Activated CD4-positive, alpha-beta memory T cell treated with anti-CD3 and anti-CD28 coated beads for 36 hours (primary cell): Measurements from ENCODE around the gene PPP2CA. TPM values are rescaled to one million over a fixed set of nuclear protein-coding genes. Genes with fewer than 3 reads are reported as not detected.
"Not testable (repeated sequence)": the region's sequence is repeated elsewhere in the genome, so short reads cannot be mapped to it uniquely, and the experiment has no call there.

ENCODE experiments used
- CTCF ChIA-PET: fragments of 350-600 bp; sonication (Branson Sonifier 250); formaldehyde crosslinking; loops from one replicate; lab custom pipeline; 2021; ENCODE audit warnings: antibody characterized with exemption, inconsistent platforms; lab: Charles Lee
- POLR2A ChIA-PET: fragments of 350-600 bp; sonication (Branson Sonifier 250); formaldehyde crosslinking; loops from one replicate; lab custom pipeline; 2021; ENCODE audit warnings: antibody characterized with exemption; lab: Charles Lee
- DNase-seq: peaks from one replicate; pipeline ENCODE4 v3.0.0-alpha.2; 2020
- H3K27ac Mint-ChIP-seq: one replicate; pipeline ENCODE4 v1.8.0; 2021; ENCODE audit warnings: mixed read lengths
- H3K27me3 Mint-ChIP-seq: one replicate; pipeline ENCODE4 v1.8.0; 2021; ENCODE audit warnings: mixed read lengths
- H3K36me3 Mint-ChIP-seq: one replicate; pipeline ENCODE4 v1.8.0; 2021; ENCODE audit warnings: mixed read lengths
- H3K4me1 Mint-ChIP-seq: one replicate; pipeline ENCODE4 v1.8.0; 2021; ENCODE audit warnings: low read depth, mixed read lengths
- H3K4me3 Mint-ChIP-seq: one replicate; pipeline ENCODE4 v1.8.0; 2021; ENCODE audit warnings: mild to moderate bottlenecking, mixed read lengths
- H3K9me3 Mint-ChIP-seq: one replicate; pipeline ENCODE4 v1.8.0; 2021; ENCODE audit warnings: mixed read lengths
- intact Hi-C: fragments of 100-400 bp; cut with micrococcal nuclease; formaldehyde crosslinking; loops from one replicate; pipeline ENCODE4 v1.15.1; 2023
- total RNA-seq, 2 experiments: library from RNA; stranded (reverse); gene quantifications; one replicate each; pipeline ENCODE4 v1.2.3, GENCODE V29; 2021

PPP2CA gene
- total RNA-seq, result 100 to 1,000 TPM; 144 to 164 TPM

GRCh38 chr5:134225780-134226440 is at the start of gene PPP2CA:
Gene PPP2CA (minus strand): TSS chr5:134226073. CDS start chr5:134225861, 212 bp downstream.
- H3K9me3 Mint-ChIP-seq, result no peaks in the 10 kb centered on the region
- H3K27me3 Mint-ChIP-seq, result no peaks in the 10 kb centered on the region
- H3K27ac Mint-ChIP-seq, result peak within 1 kb of the TSS; percentile 97
- POLR2A ChIA-PET, result interaction anchor here (0.5 to 3.2 kb wide), 20 partner anchors 8 to 1174 kb away, joined by 3 to 42 read pairs (median 4); partner anchors contain the start of genes CAMLG, HSPA4, SKP1 and UBE2B
- DNase-seq, result peak; percentile 100
- H3K36me3 Mint-ChIP-seq, result peaks cover 31% of the 10 kb centered on the region
- H3K4me1 Mint-ChIP-seq, result peaks cover 49% of the 10 kb centered on the region
- CTCF ChIA-PET, result interaction anchor here (1.1 to 3.2 kb wide), 9 partner anchors 12 to 513 kb away, joined by 3 to 11 read pairs (median 7); partner anchors contain the start of genes CAMLG and SKP1
- intact Hi-C loops, result loop anchor here (1.0 to 10.0 kb wide), 12 partner anchors 49 to 1491 kb away; partner anchors contain the start of genes C5orf24, CAMLG, JADE2 and KIF3A
- peak within 1 kb of the TSS; percentile 95 for H3K4me3 Mint-ChIP-seq

DNA sequence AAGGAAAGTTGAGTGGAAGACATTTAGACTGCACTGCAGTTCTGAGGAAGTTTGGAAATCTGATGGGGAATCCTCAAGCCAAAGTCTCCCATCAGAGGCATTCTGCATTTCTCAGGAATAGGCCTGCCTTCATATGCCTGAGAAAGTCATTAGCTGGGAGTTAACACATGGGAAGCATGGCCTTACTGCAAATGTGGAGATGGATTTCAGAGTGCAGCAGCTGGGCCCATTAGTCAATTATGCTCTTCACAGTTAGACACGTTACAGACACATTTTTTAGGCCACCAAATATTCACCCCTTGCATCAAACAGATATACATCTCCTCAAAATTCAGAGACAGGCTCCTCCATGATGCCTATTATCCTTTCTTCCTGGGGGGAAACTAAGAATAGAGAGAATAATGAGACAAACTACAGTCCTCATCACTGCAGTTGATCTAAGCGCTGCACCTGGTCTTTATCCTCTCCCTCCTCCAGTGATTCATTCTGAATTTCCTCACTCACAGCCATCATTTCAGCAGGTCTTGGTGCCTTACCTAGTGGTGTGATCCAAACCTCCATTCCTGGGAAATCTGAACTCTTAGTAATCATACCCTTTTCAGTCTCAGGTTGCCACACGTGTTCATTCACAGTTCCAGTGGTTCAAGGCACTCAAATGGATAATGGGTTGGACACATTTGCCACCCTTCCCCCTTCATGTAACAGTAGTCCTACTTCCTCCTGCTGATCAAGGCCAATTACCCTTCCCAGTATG is 47.9 kb upstream of the PPP2CA start:
- POLR2A ChIA-PET, result no interaction called here
- H3K4me1 Mint-ChIP-seq, result no peaks in the 10 kb centered on the region
- no peak for DNase-seq
- H3K9me3 Mint-ChIP-seq, result peaks cover 4% of the 10 kb centered on the region
- intact Hi-C loops, result no loop called here
- no peak overlapping the region for H3K27ac Mint-ChIP-seq
- H3K36me3 Mint-ChIP-seq, result no peaks in the 10 kb centered on the region
- no peak overlapping the region for H3K4me3 Mint-ChIP-seq
- no peaks in the 10 kb centered on the region for H3K27me3 Mint-ChIP-seq
- CTCF ChIA-PET, result interaction anchor here (0.9 kb wide), 1 partner anchor 17 kb away, joined by 3 read pairs; no protein-coding TSS in a partner anchor

- no peak for DNase-seq
- Mint-ChIP-seq H3K9me3 (peaks cover 4% of the 10 kb centered on the region), H3K4me3 (no peak overlapping the region), H3K27ac (no peak overlapping the region), H3K27me3 (no peaks in the 10 kb centered on the region), H3K4me1 (no peaks in the 10 kb centered on the region), H3K36me3 (no peaks in the 10 kb centered on the region)
- ChIA-PET CTCF (no interaction called here), POLR2A (no interaction called here)
- intact Hi-C loops, result no loop called here
These were observed 45.2 kb upstream of the PPP2CA start for GRCh38 chr5:134271059-134271458.

DNA sequence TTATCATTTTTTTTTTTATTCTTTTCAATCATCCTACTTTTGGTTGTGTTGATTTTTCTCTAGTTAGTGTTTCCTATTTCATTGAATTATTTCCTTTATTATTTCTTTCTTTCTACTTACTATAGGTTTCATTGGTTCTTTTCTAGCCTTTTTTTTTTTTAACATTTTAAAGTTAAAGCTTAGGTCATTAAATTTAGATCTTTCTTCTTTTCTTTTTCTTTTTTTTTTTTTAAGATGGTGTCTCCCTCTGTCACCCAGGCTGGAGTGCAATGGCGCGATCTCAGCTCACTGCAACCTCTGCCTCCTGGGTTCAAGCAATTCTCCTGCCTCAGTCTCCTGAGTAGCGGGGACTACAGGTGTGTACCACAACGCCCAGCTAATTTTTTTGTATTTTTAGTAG is 43.0 kb upstream of the PPP2CA start:
- ChIA-PET CTCF (no interaction called here), POLR2A (no interaction called here)
- no peaks in the 10 kb centered on the region for H3K36me3 Mint-ChIP-seq
- H3K27me3 Mint-ChIP-seq, result no peaks in the 10 kb centered on the region
- DNase-seq, result no peak
- H3K27ac Mint-ChIP-seq, result no peak overlapping the region
- H3K4me3 Mint-ChIP-seq, result no peak overlapping the region
- intact Hi-C loops, result no loop called here
- H3K4me1 Mint-ChIP-seq, result no peaks in the 10 kb centered on the region
- peaks cover 10% of the 10 kb centered on the region for H3K9me3 Mint-ChIP-seq

DNA sequence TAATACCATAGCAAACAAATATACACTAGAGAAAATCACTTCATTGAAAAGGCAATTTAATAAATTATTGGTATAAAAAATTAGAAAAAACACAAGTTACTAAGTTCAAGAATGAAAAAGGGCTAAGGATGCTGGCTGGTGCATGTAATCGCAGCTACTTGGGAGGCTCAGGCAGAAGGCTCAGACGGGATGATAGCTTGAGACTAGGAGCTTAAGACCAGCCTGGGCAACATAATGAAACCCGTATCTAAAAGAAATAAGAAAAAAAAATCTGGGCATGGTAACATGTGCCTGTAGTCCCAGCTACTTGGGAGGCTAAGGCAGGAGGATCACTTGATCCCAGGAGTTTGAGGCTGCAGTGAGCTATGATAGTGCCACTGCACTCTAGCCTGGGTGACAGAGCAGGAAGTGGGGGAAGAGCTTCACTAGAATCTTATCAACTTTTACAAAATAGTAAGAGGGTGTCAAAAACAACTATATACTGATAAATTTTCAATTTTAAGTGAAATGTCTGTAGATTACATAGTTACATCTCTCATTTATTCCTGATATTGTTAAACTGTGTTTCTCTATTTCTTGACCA is 42.2 kb upstream of the PPP2CA start:
- H3K4me1 Mint-ChIP-seq, result no peaks in the 10 kb centered on the region
- CTCF ChIA-PET, result interaction anchor here (0.7 kb wide), 1 partner anchor 59 kb away, joined by 3 read pairs; no protein-coding TSS in a partner anchor
- no peak overlapping the region for H3K27ac Mint-ChIP-seq
- POLR2A ChIA-PET, result no interaction called here
- intact Hi-C loops, result no loop called here
- H3K9me3 Mint-ChIP-seq, result peaks cover 10% of the 10 kb centered on the region
- no peaks in the 10 kb centered on the region for H3K27me3 Mint-ChIP-seq
- H3K36me3 Mint-ChIP-seq, result no peaks in the 10 kb centered on the region
- H3K4me3 Mint-ChIP-seq, result no peak overlapping the region
- no peak for DNase-seq

- ChIA-PET POLR2A (no interaction called here), CTCF (interaction anchor here (0.7 kb wide), 1 partner anchor 60 kb away, joined by 3 read pairs; no protein-coding TSS in a partner anchor)
- Mint-ChIP-seq H3K9me3 (peaks cover 16% of the 10 kb centered on the region), H3K36me3 (peaks cover 2% of the 10 kb centered on the region), H3K27me3 (peaks cover under 1% of the 10 kb centered on the region), H3K4me3 (no peak overlapping the region), H3K27ac (no peak overlapping the region), H3K4me1 (no peaks in the 10 kb centered on the region)
- DNase-seq, result no peak
- intact Hi-C loops, result no loop called here
These were observed 41.6 kb upstream of the PPP2CA start for GRCh38 chr5:134267366-134268018.

DNA sequence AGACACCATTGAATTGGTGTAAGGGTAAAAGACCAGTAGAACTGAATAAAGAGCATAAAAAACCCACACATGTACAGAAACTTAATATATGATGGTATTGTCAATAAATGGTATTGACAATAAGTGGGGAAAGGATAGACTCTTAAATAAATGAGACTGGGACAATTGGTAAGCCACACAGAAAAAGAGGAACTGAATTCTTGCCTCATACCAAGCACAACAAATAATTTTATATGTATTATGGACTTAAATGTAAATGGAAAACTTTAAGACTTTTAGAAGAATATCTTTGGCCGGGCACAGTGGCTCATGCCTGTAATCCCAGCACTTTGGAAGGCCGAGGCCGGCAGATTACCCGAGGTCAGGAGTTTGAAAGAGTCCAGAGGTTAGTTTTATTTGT is 37.9 kb upstream of the PPP2CA start:
- CTCF ChIA-PET, result no interaction called here
- intact Hi-C loops, result no loop called here
- Mint-ChIP-seq H3K4me1 (no peaks in the 10 kb centered on the region), H3K36me3 (peaks cover 5% of the 10 kb centered on the region), H3K27ac (no peak overlapping the region), H3K27me3 (peaks cover 2% of the 10 kb centered on the region), H3K9me3 (peaks cover 15% of the 10 kb centered on the region), H3K4me3 (no peak overlapping the region)
- POLR2A ChIA-PET, result no interaction called here
- no peak for DNase-seq

GRCh38 chr5:134262629-134263028 is 36.8 kb upstream of the PPP2CA start:
- CTCF ChIA-PET, POLR2A ChIA-PET, H3K27me3 Mint-ChIP-seq, intact Hi-C loops, H3K4me1 Mint-ChIP-seq, H3K27ac Mint-ChIP-seq, DNase-seq, H3K4me3 Mint-ChIP-seq, H3K36me3 Mint-ChIP-seq: not testable (repeated sequence)
- peaks cover 15% of the 10 kb centered on the region for H3K9me3 Mint-ChIP-seq

DNA sequence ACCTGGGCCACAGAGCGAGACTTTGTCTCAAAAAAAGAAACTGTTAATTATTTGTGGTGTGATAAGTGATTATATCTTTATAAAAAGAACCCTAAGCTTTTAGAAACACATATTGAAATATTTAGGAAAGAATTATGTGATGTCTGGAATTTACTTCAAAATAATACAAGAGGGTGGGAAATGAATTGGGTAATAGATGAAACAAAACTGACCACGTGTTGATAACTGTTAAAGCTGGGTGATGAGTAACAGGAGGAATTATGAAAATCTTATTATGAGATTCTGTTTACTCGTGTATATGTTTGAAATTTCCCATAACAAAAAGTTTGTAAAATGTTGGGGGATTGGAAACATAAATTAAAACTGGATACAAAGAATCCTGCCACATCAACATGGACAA is 33.0 kb upstream of the PPP2CA start:
- Mint-ChIP-seq H3K27ac (no peak overlapping the region), H3K4me3 (no peak overlapping the region), H3K36me3 (peaks cover 5% of the 10 kb centered on the region), H3K27me3 (peaks cover 2% of the 10 kb centered on the region), H3K4me1 (no peaks in the 10 kb centered on the region), H3K9me3 (peaks cover 10% of the 10 kb centered on the region)
- POLR2A ChIA-PET, result no interaction called here
- intact Hi-C loops, result no loop called here
- DNase-seq, result no peak
- CTCF ChIA-PET, result no interaction called here

- H3K4me3 Mint-ChIP-seq, result no peak overlapping the region
- intact Hi-C loops, result no loop called here
- peaks cover 2% of the 10 kb centered on the region for H3K27me3 Mint-ChIP-seq
- ChIA-PET CTCF (interaction anchor here (1.2 kb wide), 1 partner anchor 17 kb away, joined by 3 read pairs; no protein-coding TSS in a partner anchor), POLR2A (no interaction called here)
- no peak for DNase-seq
- peaks cover under 1% of the 10 kb centered on the region for H3K9me3 Mint-ChIP-seq
- H3K27ac Mint-ChIP-seq, result no peak overlapping the region
- no peaks in the 10 kb centered on the region for H3K4me1 Mint-ChIP-seq
- peaks cover under 1% of the 10 kb centered on the region for H3K36me3 Mint-ChIP-seq
These were observed 31.3 kb upstream of the PPP2CA start for GRCh38 chr5:134257176-134257575.

DNA sequence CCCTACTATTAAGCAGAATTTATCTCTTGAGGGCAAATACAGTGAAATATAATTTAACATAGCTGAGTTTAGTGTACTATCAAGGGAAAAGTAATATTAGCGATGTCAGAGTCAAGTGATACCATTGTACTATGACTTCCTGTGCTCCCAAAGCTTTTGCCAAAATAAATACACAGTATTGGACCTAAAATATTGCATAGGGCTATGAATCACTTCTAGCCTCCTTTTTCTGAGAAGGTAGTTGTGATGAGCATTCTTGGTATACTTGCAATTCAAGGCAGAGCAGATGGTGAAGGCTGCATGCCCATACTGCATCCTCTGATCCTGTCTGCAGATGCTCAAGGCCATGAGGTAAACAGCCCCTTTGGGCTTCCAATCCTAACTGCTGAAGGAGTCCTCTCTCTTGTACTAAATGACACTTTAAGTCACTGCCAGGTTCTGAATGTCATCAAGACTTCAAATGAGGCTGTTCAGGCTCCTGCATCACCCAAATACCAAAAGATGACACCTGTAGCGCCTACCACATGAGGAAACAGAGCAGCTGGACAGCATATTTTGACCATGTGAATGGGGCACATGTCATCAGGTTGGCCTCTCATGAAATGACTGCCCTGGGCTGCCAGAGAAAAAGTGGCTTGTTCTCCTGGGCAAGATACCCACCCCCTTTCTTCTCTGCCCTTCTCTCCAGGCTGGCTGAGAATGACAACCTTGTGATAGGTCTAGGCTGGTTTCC is 29.7 kb upstream of the PPP2CA start:
- intact Hi-C loops, result no loop called here
- no peaks in the 10 kb centered on the region for H3K9me3 Mint-ChIP-seq
- ChIA-PET CTCF (interaction anchor here (1.2 kb wide), 1 partner anchor 19 kb away, joined by 3 read pairs; no protein-coding TSS in a partner anchor), POLR2A (no interaction called here)
- no peak overlapping the region for H3K4me3 Mint-ChIP-seq
- no peak for DNase-seq
- H3K27me3 Mint-ChIP-seq, result peaks cover 5% of the 10 kb centered on the region
- H3K36me3 Mint-ChIP-seq, result no peaks in the 10 kb centered on the region
- H3K27ac Mint-ChIP-seq, result no peak overlapping the region
- no peaks in the 10 kb centered on the region for H3K4me1 Mint-ChIP-seq
